CD4-positive, alpha-beta T cell treated with Interleukin-12 subunit alpha and Interleukin-12 subunit beta, for 1 hour (primary cell): Measurements from ENCODE around the gene XYLB.
"Not testable (repeated sequence)": the region's sequence is repeated elsewhere in the genome, so short reads cannot be mapped to it uniquely, and the experiment has no call there.

ENCODE experiments used
- DNase-seq: peaks from one replicate; pipeline ENCODE4 v3.0.0-alpha.2; 2020

Gene XYLB

GRCh38 chr3:38401246-38401962, 54.8 kb downstream of the XYLB start:
- no peak for DNase-seq

- DNase-seq = no peak
Measured at GRCh38 chr3:38404286-38404685, 57.7 kb downstream of the XYLB start.

GRCh38 chr3:38411591-38411990, 65.0 kb downstream of the XYLB start:
- DNase-seq = no peak

- DNase-seq = not testable (repeated sequence)
Measured at GRCh38 chr3:38420758-38421157, 74.2 kb downstream of the XYLB start.

GRCh38 chr3:38421679-38422336, 75.2 kb downstream of the XYLB start:
- DNase-seq = no peak

- peak; percentile 32 for DNase-seq
Measured at GRCh38 chr3:38426798-38427426, 80.3 kb downstream of the XYLB start.

- DNase-seq = not testable (repeated sequence)
Measured at GRCh38 chr3:38432871-38433658, 86.5 kb downstream of the XYLB start.

GRCh38 chr3:38433661-38434060, 87.1 kb downstream of the XYLB start:
- DNase-seq = not testable (repeated sequence)

GRCh38 chr3:38438436-38439069, 92.0 kb downstream of the XYLB start:
- peak; percentile 41 for DNase-seq

GRCh38 chr3:38443205-38443604, 96.6 kb downstream of the XYLB start:
- DNase-seq = not testable (repeated sequence)

GRCh38 chr3:38446085-38446686, 99.6 kb downstream of the XYLB start:
- no peak for DNase-seq

- DNase-seq = no peak
Measured at GRCh38 chr3:38446812-38447211, 100.2 kb downstream of the XYLB start.

GRCh38 chr3:38450853-38451252, 104.3 kb downstream of the XYLB start:
- no peak for DNase-seq

- peak; percentile 77 for DNase-seq
Measured at GRCh38 chr3:38453075-38453912, 106.7 kb downstream of the XYLB start, which contains the start of gene ACVR2B. ACVR2B (plus strand) TSS chr3:38453890; CDS start chr3:38454323, 433 bp downstream.

GRCh38 chr3:38453913-38454177, 107.3 kb downstream of the XYLB start:
- no peak for DNase-seq

GRCh38 chr3:38454178-38454883, 107.7 kb downstream of the XYLB start:
- peak; percentile 38 for DNase-seq

GRCh38 chr3:38454884-38455638, 108.5 kb downstream of the XYLB start:
- DNase-seq = peak; percentile 30

GRCh38 chr3:38455639-38456430, 109.2 kb downstream of the XYLB start:
- no peak for DNase-seq
